Smooth muscle cell (in vitro differentiated cells): ENCODE data around the gene RAP2B. TPM values are rescaled to one million over a fixed set of nuclear protein-coding genes. Genes with fewer than 3 reads are reported as not detected.
A peak's percentile ranks its signal among the peaks of the same experiment; 100 is the strongest.

ENCODE experiments used
- DNase-seq: peaks from one replicate; lab custom pipeline; 2025; ENCODE audit not compliant: unreplicated experiment; lab: John Stamatoyannopoulos, UW
- H2AFZ ChIP-seq: fragments of 200-600 bp; sonication (generic); 2 replicates; pipeline ENCODE4 v1.6.0; 2016; ENCODE audit warnings: antibody characterized with exemption, low read depth, mild to moderate bottlenecking
- H3F3A ChIP-seq: fragments of 200-600 bp; sonication (generic); 2 replicates; pipeline ENCODE4 v1.6.0; 2017; ENCODE audit warnings: antibody characterized with exemption, low read depth
- H3K27ac ChIP-seq: fragments of 200-600 bp; sonication (generic); 2 replicates; pipeline ENCODE4 v1.5.1; 2016; ENCODE audit warnings: low read depth, mild to moderate bottlenecking
- H3K27me3 ChIP-seq: fragments of 200-600 bp; sonication (generic); 2 replicates; pipeline ENCODE4 v1.6.1; 2016; ENCODE audit warnings: low read depth, mild to moderate bottlenecking
- H3K36me3 ChIP-seq: fragments of 200-600 bp; sonication (generic); 2 replicates; pipeline ENCODE4 v1.5.1; 2016; ENCODE audit warnings: low read depth
- H3K4me1 ChIP-seq: fragments of 200-600 bp; sonication (generic); 2 replicates; pipeline ENCODE4 v1.5.1; 2016; ENCODE audit warnings: low read depth
- H3K4me2 ChIP-seq: fragments of 200-600 bp; sonication (generic); 2 replicates; pipeline ENCODE4 v1.6.0; 2016; ENCODE audit warnings: mild to moderate bottlenecking
- H3K4me3 ChIP-seq: fragments of 200-600 bp; sonication (generic); 2 replicates; pipeline ENCODE4 v1.5.1; 2016; ENCODE audit warnings: mild to moderate bottlenecking
- H3K79me2 ChIP-seq: fragments of 200-600 bp; sonication (generic); 2 replicates; pipeline ENCODE4 v1.6.0; 2016; ENCODE audit warnings: low read depth, mild to moderate bottlenecking
- H3K9ac ChIP-seq: fragments of 200-600 bp; sonication (generic); 2 replicates; pipeline ENCODE4 v1.6.0; 2016; ENCODE audit warnings: low read depth
- H3K9me3 ChIP-seq: fragments of 200-600 bp; sonication (generic); replicated peaks from 2 replicates; pipeline ENCODE4 v1.5.1; 2016; ENCODE audit warnings: low read depth
- H4K20me1 ChIP-seq: fragments of 200-600 bp; sonication (generic); 2 replicates; pipeline ENCODE4 v1.6.0; 2016; ENCODE audit warnings: low read depth
- WGBS: methylation state at CpG from one replicate; pipeline ENCODE4 v1.1.7; 2016; ENCODE audit warnings: low lambda C conversion rate; 5-methylcytosine and 5-hydroxymethylcytosine counted together
- polyA plus RNA-seq: library from polyadenylated mRNA; unstranded; fragments of >200 nt; fragmentation: Nextera tagmentation; extraction: Ambion mirVana; gene quantifications from 2 replicates; pipeline ENCODE4 v1.2.1, GENCODE V29; 2016
- total RNA-seq: library from RNA; depleted of rRNA; stranded (reverse); fragments of >200 nt; gene quantifications from 2 replicates; pipeline ENCODE4 v1.2.3, GENCODE V29; 2014
- TF ChIP-seq, protein P1 (sequence below): fragments of 200-600 bp; sonication (generic); IDR thresholded peaks from 2 replicates; pipeline ENCODE4 v1.5.1; 2017; ENCODE audit warnings: borderline replicate concordance, mild to moderate bottlenecking, antibody characterized with exemption; ENCODE audit not compliant: insufficient read depth, poor library complexity, severe bottlenecking

The RAP2B gene
- total and polyA plus RNA-seq, 2 experiments from 2014 or later: 10.7 to 29.0 TPM

DNA sequence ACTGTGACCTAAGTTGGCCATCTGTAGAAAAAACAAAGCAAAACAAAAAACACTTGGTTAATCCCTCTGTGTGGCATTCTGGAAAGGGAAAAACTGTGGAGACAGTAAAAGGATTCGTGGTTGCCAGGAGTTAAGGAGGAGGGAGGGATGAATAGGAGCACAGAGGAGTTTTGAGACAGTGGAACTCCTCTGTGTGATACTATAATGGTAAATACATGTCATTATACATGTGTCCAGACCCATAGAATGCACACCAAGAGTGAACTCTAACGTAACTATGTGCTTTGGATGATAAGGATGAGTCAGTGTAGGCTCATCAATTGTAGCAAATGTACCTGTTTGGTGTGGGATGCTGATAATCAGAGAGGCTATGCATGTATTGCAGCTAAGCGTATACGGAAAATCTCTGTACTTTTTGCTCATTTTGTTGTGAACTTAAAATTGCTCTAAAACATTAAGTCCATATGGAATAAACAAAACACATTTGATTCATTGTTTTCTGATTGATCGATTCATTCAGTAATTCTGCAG, 33.4 kb downstream of the RAP2B start:
- no peak for DNase-seq
- Histone ChIP-seq H3F3A (no peaks in the 10 kb centered on the region), H3K9ac (no peak overlapping the region), H3K4me2 (no peak overlapping the region), H3K36me3 (no peaks in the 10 kb centered on the region), H4K20me1 (no peaks in the 10 kb centered on the region), H3K79me2 (no peaks in the 10 kb centered on the region), H3K27ac (no peak overlapping the region), H3K9me3 (no peaks in the 10 kb centered on the region), H3K27me3 (no peaks in the 10 kb centered on the region), H3K4me3 (no peak overlapping the region), H3K4me1 (no peaks in the 10 kb centered on the region), H2AFZ (no peak overlapping the region)
- WGBS: 89% methylated on average over 5 of the region's 5 CpGs
- TF ChIP-seq, protein P1, sequence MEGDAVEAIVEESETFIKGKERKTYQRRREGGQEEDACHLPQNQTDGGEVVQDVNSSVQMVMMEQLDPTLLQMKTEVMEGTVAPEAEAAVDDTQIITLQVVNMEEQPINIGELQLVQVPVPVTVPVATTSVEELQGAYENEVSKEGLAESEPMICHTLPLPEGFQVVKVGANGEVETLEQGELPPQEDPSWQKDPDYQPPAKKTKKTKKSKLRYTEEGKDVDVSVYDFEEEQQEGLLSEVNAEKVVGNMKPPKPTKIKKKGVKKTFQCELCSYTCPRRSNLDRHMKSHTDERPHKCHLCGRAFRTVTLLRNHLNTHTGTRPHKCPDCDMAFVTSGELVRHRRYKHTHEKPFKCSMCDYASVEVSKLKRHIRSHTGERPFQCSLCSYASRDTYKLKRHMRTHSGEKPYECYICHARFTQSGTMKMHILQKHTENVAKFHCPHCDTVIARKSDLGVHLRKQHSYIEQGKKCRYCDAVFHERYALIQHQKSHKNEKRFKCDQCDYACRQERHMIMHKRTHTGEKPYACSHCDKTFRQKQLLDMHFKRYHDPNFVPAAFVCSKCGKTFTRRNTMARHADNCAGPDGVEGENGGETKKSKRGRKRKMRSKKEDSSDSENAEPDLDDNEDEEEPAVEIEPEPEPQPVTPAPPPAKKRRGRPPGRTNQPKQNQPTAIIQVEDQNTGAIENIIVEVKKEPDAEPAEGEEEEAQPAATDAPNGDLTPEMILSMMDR: no peak

DNA sequence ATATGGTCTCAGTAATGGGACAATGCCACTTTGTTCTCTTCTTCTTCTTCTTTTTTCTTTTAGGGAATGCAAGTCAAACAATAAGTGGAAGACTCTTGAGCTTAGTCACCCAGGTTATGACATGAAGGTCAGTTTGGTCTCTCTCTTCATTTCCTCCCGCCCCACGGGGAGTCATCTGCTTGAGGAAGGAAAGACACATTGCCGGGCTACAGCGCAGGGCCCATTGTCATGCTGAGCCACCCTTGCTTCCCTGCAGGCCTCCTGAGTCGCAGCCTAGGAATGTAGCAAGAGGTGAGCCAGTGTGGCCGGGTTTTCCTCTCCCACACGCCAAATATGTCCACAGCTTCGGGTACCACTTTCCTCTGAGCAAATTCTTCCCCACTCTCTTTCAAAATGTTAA, 47.6 kb downstream of the RAP2B start:
- TF ChIP-seq, protein P1: no peak
- peak overlapping the region; percentile 33 for H3K27ac ChIP-seq
- H4K20me1 ChIP-seq: no peaks in the 10 kb centered on the region
- no peaks in the 10 kb centered on the region for H3K36me3 ChIP-seq
- no peaks in the 10 kb centered on the region for H3K79me2 ChIP-seq
- no peaks in the 10 kb centered on the region for H3K9me3 ChIP-seq
- H3K4me1 ChIP-seq: peaks cover 14% of the 10 kb centered on the region
- H3F3A ChIP-seq: no peaks in the 10 kb centered on the region
- H3K4me3 ChIP-seq: no peak overlapping the region
- H2AFZ ChIP-seq: no peak overlapping the region
- 32% methylated on average over 8 of the region's 8 CpGs for WGBS
- peak overlapping the region; percentile 47 for H3K4me2 ChIP-seq
- no peak for DNase-seq
- no peaks in the 10 kb centered on the region for H3K27me3 ChIP-seq
- H3K9ac ChIP-seq: no peak overlapping the region

DNA sequence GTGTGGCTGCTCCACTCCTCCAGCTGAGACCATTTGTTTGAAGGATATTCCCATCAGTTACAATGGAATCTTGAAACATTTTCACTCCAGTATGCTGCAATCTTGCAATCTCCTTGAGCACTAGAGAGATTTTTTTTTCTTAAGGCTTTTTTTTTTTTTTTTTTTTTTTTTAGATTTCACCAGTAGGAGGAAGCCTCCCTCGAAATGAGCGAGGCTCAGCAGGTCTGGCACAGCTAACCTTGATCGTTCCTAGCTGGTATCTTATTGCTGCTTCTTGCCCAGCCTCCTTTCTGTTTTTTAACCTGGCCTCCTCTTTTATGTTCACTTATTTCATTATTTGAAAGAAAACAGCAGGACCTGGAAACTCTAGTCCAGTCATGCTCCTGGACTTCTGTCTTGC, 48.1 kb downstream of the RAP2B start:
- Histone ChIP-seq H3K27me3 (no peaks in the 10 kb centered on the region), H3K9ac (no peak overlapping the region), H4K20me1 (no peaks in the 10 kb centered on the region), H3K4me2 (peak overlapping the region; percentile 47), H3K27ac (peak overlapping the region; percentile 21), H2AFZ (peak overlapping the region; percentile 29), H3K4me3 (no peak overlapping the region), H3K79me2 (no peaks in the 10 kb centered on the region), H3K4me1 (peaks cover 14% of the 10 kb centered on the region), H3K9me3 (no peaks in the 10 kb centered on the region), H3K36me3 (no peaks in the 10 kb centered on the region), H3F3A (no peaks in the 10 kb centered on the region)
- DNase-seq: no peak
- TF ChIP-seq, protein P1: no peak
- 47% methylated on average over 3 of the region's 3 CpGs for WGBS

DNA sequence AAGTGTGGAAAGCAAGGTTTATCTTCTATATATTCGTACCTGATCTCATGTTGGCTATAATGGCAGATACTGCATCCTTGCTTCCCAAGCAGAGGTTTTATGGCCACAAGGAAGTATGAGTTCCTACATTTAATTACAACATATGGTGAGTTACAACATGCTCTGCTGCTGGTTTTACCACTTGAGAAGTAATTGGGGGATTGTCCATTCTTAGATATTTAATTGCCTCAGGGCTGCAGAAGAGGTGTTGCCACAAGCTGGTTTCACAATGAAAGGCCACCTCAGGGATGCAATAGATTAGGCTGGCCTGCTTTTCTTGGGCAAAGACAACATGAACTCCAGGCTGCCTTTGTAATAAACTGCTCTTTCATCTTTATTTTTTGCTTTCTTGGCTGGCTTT, 48.6 kb downstream of the RAP2B start:
- H3K27ac ChIP-seq: peak overlapping the region; percentile 21
- H3K9ac ChIP-seq: no peak overlapping the region
- no peaks in the 10 kb centered on the region for H3K36me3 ChIP-seq
- H3K79me2 ChIP-seq: no peaks in the 10 kb centered on the region
- H2AFZ ChIP-seq: peak overlapping the region; percentile 29
- no peaks in the 10 kb centered on the region for H3F3A ChIP-seq
- H3K27me3 ChIP-seq: no peaks in the 10 kb centered on the region
- peak overlapping the region; percentile 46 for H3K4me2 ChIP-seq
- no peaks in the 10 kb centered on the region for H3K9me3 ChIP-seq
- TF ChIP-seq, protein P1: no peak
- no peaks in the 10 kb centered on the region for H4K20me1 ChIP-seq
- no peak for DNase-seq
- H3K4me1 ChIP-seq: peaks cover 14% of the 10 kb centered on the region
- H3K4me3 ChIP-seq: no peak overlapping the region
- WGBS: 96% methylated on average over 1 of the region's 1 CpG
